Activated CD8-positive, alpha-beta memory T cell treated with anti-CD3 and anti-CD28 coated beads, Interleukin-2, amount 50 U/mL, for 48 hours (primary cell): ENCODE data around the gene ACE2.

ENCODE experiments used
- DNase-seq: peaks from one replicate; pipeline ENCODE4 v3.0.0-alpha.2; 2020

The ACE2 gene

GRCh38 chrX:15570145-15570544 is 30.6 kb downstream of the ACE2 start:
- no peak for DNase-seq

DNA sequence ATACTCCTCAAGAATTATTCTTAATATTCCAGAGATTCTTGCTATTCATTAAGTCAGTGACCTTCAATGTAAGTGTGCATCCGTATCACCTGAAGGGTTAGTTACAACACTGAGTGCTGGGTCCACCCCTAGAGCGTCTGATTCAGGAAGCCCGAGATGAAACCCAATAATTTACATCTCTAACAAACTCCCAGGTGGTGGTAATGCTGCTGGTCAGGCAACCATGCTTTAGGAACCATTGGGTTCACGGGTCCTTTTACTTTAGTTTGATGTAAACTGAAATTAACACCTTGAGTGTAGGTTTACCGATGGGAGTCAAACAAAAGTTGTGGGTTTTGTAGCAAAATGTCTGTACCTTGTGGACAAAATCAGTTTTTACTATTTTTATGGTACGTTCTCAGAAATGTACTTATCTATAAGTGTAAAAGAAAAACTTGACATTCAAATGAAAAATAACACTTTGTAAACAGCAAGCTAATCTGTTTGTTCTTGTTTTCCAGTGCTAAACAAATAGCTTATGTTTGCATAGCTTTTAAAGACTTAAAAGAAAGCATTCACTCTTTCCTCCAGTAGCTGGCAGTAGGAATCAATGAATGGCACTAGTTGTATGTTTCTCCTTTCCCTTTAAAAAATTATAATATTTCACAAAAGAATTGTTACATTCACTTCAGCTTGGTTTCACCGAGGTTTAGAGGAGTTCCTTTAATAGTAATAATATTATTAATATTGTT is 32.7 kb downstream of the ACE2 start:
- DNase-seq: no peak

GRCh38 chrX:15567267-15567666 is 33.5 kb downstream of the ACE2 start:
- DNase-seq: no peak

- DNase-seq: no peak
These were observed 34.5 kb downstream of the ACE2 start for GRCh38 chrX:15566244-15566643.

GRCh38 chrX:15564981-15565579 is 35.7 kb downstream of the ACE2 start:
- no peak for DNase-seq

DNA sequence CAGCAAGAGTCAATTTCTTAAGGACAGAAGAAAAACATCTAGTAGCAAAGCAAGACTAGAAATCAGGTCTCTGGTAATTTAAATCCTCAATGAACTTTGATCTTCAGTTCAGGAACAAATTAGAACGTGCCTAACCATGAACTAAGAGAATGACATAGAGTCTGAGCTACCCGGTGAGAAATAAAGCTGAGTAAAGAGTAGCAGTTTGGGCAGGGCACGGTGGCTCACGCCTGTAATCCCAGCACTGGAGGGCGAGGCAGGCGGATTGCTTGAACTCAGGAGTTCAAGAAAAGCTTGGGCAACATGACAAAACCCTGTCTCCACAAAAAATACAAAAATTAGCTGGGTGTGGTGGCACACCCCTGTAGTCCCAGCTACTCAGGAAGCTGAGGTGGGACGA is 37.7 kb downstream of the ACE2 start:
- DNase-seq: no peak

DNA sequence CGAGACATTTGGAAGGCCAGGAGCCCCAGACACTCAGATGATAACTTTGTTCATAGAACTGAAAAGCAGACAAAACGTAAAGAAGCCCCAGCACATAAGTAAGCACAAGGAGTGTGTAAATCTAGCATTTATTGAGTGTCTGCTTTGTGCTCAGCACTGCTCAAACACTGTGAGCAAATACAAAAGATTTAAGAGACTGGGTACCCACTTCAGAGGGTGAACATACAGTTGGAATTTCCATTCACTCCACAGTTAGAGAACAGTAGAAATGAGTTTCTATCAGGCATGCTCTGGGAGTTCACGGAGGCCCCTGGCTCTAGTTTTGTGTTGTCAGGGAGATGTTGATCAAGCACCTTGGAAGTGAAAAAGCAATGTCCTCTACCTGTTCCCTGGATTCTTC is 39.8 kb downstream of the ACE2 start:
- DNase-seq: no peak

GRCh38 chrX:15559227-15559626 is 41.5 kb downstream of the ACE2 start:
- no peak for DNase-seq

- no peak for DNase-seq
These were observed 51.4 kb downstream of the ACE2 start for GRCh38 chrX:15549189-15550012.

- no peak for DNase-seq
These were observed 53.4 kb downstream of the ACE2 start for GRCh38 chrX:15547356-15547755.

DNA sequence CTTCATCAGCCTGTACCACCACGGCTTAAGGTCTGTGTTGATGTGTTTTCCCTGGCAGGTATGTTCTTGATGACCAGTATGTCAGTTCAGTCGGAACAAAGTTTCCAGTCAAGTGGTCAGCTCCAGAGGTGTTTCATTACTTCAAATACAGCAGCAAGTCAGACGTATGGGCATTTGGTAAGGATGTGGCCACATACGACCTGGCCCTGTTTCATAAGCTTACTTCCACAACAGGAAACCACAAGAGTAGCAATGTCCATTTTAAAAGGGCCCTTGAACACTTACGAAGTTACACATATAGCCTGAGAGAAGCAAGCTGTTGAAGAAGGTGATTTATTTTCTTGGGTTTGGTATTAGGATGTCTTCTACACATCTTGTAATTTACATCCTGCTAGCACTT is 54.0 kb downstream of the ACE2 start:
- no peak for DNase-seq

- DNase-seq: no peak
These were observed 70.4 kb downstream of the ACE2 start for GRCh38 chrX:15530318-15530717.

- DNase-seq: no peak
These were observed 71.6 kb downstream of the ACE2 start for GRCh38 chrX:15529165-15529564.

DNA sequence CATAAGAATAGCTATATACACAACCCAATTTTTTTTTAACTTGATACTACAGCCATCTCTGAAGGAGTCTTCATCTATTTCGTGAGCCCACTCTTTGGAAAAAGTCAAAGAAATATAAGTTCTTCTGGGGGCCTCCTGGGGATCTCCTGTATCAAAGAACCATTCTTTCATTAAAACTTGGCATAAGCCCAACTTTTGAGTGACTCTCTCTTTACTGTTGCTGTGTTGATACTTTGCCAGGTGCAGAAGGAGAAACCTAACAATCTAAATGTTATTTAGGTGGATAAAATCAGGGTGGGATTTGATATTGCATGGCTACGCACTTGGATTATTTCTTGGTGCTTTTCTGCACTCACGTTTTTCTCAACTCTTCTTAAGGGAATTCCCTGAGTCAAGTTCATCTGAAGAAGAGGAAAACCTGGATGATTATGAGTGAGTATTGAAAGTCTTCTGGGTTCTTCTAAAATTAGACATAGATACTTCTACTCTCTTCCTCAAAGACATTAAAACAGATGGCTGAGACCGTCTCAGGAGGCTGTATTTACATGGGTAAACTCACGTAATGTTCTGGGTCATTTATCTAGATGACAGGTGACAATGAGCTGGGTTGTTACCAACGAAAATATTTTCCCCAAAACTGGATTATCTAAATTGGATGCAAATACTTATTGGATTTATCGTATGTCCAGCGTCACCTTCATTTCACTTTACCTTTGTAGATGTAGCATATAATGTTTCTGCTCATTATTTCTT is 74.9 kb downstream of the ACE2 start:
- no peak for DNase-seq

GRCh38 chrX:15524417-15524816 is 76.3 kb downstream of the ACE2 start:
- no peak for DNase-seq

GRCh38 chrX:15523088-15523487 is 77.7 kb downstream of the ACE2 start:
- DNase-seq: no peak

GRCh38 chrX:15522464-15522863 is 78.3 kb downstream of the ACE2 start:
- no peak for DNase-seq

GRCh38 chrX:15515931-15516330 is 84.8 kb downstream of the ACE2 start:
- no peak for DNase-seq

DNA sequence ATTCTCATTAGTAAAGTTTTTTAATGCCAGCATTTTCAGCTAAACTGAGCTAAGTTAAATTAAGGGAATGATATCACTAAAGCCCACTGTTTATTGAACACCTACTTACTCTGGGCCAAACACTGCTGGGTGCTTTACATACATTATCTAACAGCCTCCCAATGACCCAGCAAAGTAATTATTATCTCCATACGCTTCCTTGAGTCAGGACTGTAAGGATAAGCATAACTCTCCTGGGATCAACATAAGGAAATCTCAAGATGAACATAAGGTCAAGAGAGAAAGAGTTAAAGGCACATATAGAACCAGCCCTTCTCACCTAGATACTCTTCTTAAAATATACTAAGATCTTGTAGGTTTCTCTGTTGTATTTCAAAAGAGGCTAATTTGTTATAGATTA is 86.5 kb downstream of the ACE2 start:
- no peak for DNase-seq

DNA sequence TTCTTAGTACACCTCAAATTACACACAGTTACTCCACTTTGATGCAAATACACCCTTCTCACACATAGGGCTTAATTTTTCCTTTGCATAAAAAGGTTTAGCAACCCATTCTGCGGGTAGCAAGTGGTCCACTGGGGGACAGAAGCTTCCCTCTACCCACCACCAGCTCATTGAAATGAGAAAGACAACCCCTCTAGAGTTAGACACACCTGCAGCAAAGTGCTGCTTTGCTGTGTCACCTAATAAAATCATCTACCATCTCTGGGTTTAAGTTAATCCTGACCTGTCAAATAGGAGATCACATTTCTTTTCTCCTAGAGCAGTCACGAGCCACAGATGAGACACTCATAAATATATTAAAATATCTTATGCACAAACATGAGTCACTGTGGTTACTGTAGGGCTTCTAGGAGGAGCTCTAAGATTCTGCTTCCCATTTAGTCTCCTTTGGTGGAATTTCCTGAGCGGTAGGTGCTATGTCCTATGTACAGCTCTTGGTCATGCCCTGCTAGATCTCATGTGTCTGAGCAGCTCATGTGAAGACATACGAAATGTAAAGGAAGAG is 88.3 kb downstream of the ACE2 start:
- no peak for DNase-seq

DNA sequence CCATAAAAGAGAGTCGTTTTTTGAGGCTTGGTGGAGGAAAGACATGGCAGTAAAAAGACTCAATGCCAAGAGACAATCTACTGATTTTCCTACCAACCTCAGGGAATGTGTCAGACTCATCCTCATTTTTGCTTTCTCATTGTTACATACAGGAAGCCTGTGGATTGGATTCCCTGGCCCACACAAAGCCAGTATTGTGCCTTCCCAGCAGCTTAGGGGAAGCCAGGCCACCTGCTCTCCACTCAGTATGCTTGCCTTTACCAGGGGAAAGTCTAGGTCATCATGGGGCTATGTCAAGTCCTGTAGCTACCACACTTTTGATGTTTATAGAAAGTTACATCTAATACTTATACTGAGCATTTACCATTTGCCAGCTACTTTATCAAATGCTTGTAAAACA is 89.2 kb downstream of the ACE2 start:
- no peak for DNase-seq
